Measurements from ENCODE around the gene UGT1A9.

The UGT1A9 gene

DNA sequence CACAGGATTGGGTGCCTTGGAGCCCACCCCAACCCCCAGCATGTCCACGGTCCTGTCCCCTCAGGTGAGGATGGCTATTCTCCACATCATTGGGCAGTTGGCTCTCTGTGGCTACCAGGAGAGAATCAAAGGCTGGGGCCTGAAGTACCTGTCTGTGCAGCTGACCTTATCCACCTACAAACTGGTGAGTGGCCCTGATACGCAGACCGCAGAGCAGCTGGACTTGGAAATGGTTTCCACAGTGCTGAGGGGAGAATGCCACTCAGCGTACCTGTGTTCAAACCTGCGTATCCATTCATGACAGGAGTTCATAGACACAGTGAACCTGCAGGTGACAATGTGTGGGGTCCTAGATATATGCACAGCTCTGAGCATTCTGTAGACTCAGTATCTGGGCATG lies 128.0 kb downstream of the UGT1A9 start:
- no peak overlapping the region for H3K4me3 ChIP-seq (ENCODE audit: control insufficient read depth, low read depth, low read length)
- TF ChIP-seq, protein P1, sequence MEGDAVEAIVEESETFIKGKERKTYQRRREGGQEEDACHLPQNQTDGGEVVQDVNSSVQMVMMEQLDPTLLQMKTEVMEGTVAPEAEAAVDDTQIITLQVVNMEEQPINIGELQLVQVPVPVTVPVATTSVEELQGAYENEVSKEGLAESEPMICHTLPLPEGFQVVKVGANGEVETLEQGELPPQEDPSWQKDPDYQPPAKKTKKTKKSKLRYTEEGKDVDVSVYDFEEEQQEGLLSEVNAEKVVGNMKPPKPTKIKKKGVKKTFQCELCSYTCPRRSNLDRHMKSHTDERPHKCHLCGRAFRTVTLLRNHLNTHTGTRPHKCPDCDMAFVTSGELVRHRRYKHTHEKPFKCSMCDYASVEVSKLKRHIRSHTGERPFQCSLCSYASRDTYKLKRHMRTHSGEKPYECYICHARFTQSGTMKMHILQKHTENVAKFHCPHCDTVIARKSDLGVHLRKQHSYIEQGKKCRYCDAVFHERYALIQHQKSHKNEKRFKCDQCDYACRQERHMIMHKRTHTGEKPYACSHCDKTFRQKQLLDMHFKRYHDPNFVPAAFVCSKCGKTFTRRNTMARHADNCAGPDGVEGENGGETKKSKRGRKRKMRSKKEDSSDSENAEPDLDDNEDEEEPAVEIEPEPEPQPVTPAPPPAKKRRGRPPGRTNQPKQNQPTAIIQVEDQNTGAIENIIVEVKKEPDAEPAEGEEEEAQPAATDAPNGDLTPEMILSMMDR (conservative IDR thresholded peaks at IDR 0.05; ENCODE audit: control insufficient read depth, insufficient read depth, low read depth, low read length): no peak
- DNase-seq (ENCODE audit: low read depth): no peak

DNA sequence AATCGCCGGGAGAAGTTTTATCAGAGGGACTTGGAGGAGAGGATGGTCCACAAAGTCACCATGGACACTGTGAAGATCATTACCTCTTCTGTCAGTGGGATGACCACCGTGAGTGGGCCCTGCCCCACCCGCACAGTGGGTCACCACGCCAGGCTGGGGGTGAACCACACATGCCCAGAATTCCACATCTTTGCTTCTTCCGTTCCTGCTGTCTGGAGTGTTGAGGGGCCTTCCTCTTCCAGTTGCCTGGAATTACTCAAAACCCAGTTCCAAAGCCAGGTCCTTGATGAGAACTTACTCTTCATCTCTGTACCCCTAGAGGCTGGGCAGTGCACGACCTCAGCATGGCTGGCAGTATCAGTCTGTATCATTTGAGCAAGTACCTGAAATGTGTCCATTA lies 128.5 kb downstream of the UGT1A9 start:
- TF ChIP-seq, protein P1 (conservative IDR thresholded peaks at IDR 0.05; ENCODE audit: control insufficient read depth, insufficient read depth, low read depth, low read length): no peak
- no peak overlapping the region for H3K4me3 ChIP-seq (ENCODE audit: control insufficient read depth, low read depth, low read length)
- DNase-seq (ENCODE audit: low read depth): no peak

DNA sequence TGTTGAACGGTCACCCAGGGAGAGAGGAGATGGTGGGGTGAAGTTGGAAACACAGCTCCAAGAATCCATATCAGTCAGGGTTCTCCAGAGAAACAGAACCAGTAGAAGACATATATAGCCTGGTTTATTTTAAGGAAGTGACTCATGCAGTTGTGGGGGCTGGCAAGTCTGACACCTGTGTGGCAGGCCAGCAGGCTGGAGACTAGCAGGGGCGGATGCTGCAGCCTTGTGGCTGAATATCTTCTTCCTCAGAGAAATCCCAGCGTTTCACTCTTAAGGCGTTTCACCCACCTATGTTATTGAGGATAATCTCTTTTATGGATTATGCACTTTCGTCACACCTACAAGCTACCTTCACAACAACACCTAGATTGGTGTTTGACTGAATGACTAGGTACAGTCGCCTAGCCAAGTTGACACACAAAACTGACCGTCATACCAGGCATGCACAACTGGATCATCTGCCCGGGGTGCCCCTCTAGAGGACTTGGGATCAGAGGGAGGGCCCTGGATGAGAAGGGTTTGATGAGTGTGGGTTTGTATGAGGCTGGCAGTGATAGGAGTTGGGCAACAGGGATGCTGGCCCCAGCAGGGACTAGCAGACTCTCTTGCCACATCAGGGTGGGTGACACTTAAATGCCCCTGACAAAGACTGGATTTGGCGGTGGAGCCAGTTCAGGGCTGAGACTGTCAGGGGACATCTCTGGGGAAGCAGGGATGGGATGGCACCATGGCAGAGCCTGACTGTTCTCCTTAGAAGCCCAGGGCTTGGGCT lies 129.8 kb downstream of the UGT1A9 start:
- DNase-seq (ENCODE audit: low read depth): peak; percentile 10

DNA sequence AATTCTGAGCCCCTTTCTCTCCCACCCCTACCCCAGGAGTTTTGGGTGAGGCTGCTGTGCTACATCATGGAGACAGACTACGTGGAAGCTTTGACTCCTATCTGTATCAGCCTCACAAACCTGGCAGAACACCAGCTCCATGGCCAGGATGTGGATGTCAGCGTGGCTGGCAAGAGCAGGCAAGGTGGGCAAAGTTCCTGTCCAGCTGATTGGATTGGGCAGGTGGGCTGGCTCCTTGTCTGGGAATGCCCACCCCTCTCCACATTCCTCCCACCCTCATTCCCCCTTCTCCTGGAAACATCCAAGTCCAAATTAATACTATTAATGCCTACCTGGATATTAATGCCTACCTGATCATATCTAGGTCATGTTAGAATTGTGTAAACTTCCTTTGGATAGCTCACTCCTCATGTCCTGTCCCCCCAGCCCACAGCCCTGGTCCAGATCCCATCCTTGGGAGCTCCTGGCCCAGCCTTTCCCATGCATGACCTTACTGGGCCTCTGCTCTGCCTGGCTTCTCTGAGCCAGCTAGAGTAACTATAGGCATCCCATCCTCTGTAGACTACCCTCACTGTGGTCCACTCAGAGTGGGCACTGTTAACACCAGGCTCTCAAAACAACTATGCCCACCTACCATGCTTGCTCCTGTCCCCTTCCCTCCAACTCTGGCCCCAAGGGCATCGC lies 130.6 kb downstream of the UGT1A9 start:
- TF ChIP-seq, protein P1 (conservative IDR thresholded peaks at IDR 0.05; ENCODE audit: control insufficient read depth, insufficient read depth, low read depth, low read length): no peak
- no peak for DNase-seq (ENCODE audit: low read depth)
- no peak overlapping the region for H3K4me3 ChIP-seq (ENCODE audit: control insufficient read depth, low read depth, low read length)

More for the DNA sequence above, 129.8 kb downstream of the UGT1A9 start:
- TF ChIP-seq, protein P1 (conservative IDR thresholded peaks at IDR 0.05; ENCODE audit: control insufficient read depth, insufficient read depth, low read depth, low read length): no peak
- H3K4me3 ChIP-seq (ENCODE audit: control insufficient read depth, low read depth, low read length): no peak overlapping the region

DNA sequence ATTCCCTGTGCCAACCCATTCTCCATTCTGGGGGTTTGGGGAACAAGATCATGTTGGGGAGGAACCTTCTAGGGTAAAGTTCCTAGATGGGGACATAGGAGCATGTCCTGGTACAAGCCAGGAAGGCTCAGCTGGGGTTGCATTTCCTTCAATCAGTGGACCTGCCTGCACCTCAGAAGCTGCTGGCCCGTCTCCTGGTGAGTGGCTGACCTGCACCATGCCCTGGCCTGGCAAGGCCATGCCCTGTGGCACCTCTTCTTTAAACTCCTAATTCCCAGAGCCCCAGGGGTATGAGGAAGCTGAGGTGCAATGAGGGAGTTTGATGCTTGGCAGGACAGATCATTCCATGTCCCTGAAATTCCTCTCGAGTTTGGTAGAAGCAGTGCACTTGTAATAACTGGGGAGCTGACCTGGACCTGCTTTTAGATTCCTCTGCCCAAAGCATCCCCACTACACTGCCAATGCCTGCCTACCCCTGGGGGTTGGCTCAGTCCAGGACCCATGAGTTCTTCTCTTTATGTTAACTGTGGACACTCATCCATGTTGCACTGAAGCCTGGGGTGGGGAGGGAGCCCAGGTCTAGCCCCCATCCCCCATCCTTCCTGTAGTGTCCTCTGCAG lies 131.7 kb downstream of the UGT1A9 start:
- TF ChIP-seq, protein P1 (conservative IDR thresholded peaks at IDR 0.05; ENCODE audit: control insufficient read depth, insufficient read depth, low read depth, low read length): no peak
- no peak for DNase-seq (ENCODE audit: low read depth)
- H3K4me3 ChIP-seq (ENCODE audit: control insufficient read depth, low read depth, low read length): no peak overlapping the region

DNA sequence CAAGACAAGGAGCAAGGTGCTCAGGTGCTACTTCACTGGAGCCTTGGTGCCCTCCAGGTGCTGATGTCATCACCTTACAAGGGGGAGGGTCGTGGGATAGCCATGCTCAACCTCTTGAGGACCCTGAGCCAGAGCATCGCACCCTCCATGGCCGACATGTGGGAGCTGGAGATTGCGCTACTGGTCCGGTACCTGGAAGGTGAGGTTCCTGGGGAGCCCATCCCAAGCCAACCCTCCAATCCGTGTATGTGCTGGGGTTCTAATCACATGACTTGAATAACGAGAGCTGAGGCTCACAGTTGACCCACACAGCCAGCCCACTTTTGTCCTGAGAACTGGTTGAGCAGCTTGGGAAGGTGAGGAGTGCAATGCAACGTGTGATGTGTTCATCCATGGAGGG lies 132.3 kb downstream of the UGT1A9 start:
- TF ChIP-seq, protein P1 (conservative IDR thresholded peaks at IDR 0.05; ENCODE audit: control insufficient read depth, insufficient read depth, low read depth, low read length): no peak
- DNase-seq (ENCODE audit: low read depth): no peak
- no peak overlapping the region for H3K4me3 ChIP-seq (ENCODE audit: control insufficient read depth, low read depth, low read length)
